CD14-positive monocyte (primary cell): ENCODE data around the gene PTGFRN. TPM values are rescaled to one million over a fixed set of nuclear protein-coding genes. Genes with fewer than 3 reads are reported as not detected.

Experiments
- DNase-seq, 3 donors: peaks; one replicate each; pipeline ENCODE4 v3.0.0-alpha.2; 2011 to 2022
- H2AFZ ChIP-seq: 2 replicates; pipeline ENCODE4 v1.6.0; 2012; ENCODE audit warnings: mild to moderate bottlenecking, low read depth, low read length, inconsistent platforms; ENCODE audit not compliant: insufficient read depth, poor library complexity, severe bottlenecking
- H3K27ac ChIP-seq, 2 donors: 1 replicate in 1 of 2; 2 replicates in 1 of 2; pipeline ENCODE4 v1.5.1; 2012 to 2013; ENCODE audit warnings: low read length in 2 of 2, control low read depth in 1 of 2, inconsistent platforms in 1 of 2, low read depth in 1 of 2, mild to moderate bottlenecking in 1 of 2
- H3K27me3 ChIP-seq, 2 donors: one replicate each; pipeline versions ENCODE4 v1.6.0 to v1.6.1; 2011 to 2013; ENCODE audit warnings: low read length in 2 of 2; ENCODE audit not compliant: control insufficient read depth in 2 of 2, insufficient read depth in 2 of 2
- H3K36me3 ChIP-seq, 2 donors: replicated peaks in 1 of 2; 1 replicate in 1 of 2; 2 replicates in 1 of 2; pipeline versions ENCODE4 v1.5.1 to v1.6.1; 2012 to 2013; ENCODE audit warnings: low read length in 2 of 2, control low read depth in 1 of 2, inconsistent platforms in 1 of 2, mild to moderate bottlenecking in 1 of 2; ENCODE audit not compliant: insufficient read depth in 2 of 2, control insufficient read depth in 1 of 2
- H3K4me1 ChIP-seq, 2 donors: 1 replicate in 1 of 2; 2 replicates in 1 of 2; pipeline versions ENCODE4 v1.5.1 to v1.6.1; 2012 to 2013; ENCODE audit warnings: low read length in 2 of 2, control low read depth in 1 of 2, inconsistent platforms in 1 of 2, mild to moderate bottlenecking in 1 of 2, moderate library complexity in 1 of 2; ENCODE audit not compliant: insufficient read depth in 2 of 2, control insufficient read depth in 1 of 2
- H3K4me2 ChIP-seq: replicated peaks from 2 replicates; pipeline ENCODE3; 2012; ENCODE audit warnings: low read length, moderate library complexity, mild to moderate bottlenecking; ENCODE audit not compliant: poor library complexity, severe bottlenecking; ENCODE audit errors: extremely low read depth
- H3K4me3 ChIP-seq, 3 experiments: fragments of 200-600 bp in 1 of 3; sonication (generic) in 1 of 3; replicated peaks in 1 of 3; 1 replicate in 2 of 3; 2 replicates in 1 of 3; pipeline ENCODE4 v1.5.1; 2011 to 2013; ENCODE audit warnings: low read length in 3 of 3, mild to moderate bottlenecking in 3 of 3, control low read depth in 2 of 3, low read depth in 2 of 3, inconsistent platforms in 1 of 3, moderate library complexity in 1 of 3
- H3K79me2 ChIP-seq: 2 replicates; pipeline ENCODE4 v1.6.0; 2012; ENCODE audit warnings: mild to moderate bottlenecking, control low read depth, inconsistent platforms, low read length, moderate library complexity; ENCODE audit not compliant: insufficient read depth
- H3K9ac ChIP-seq: 2 replicates; pipeline ENCODE4 v1.6.0; 2017; ENCODE audit warnings: low read length, mild to moderate bottlenecking; ENCODE audit not compliant: insufficient read depth, poor library complexity, severe bottlenecking
- H3K9me3 ChIP-seq, 2 donors: replicated peaks in 1 of 2; 1 replicate in 1 of 2; 2 replicates in 1 of 2; pipeline versions ENCODE4 v1.5.1 to v1.6.1; 2012 to 2013; ENCODE audit warnings: low read length in 2 of 2, control low read depth in 1 of 2; ENCODE audit not compliant: control insufficient read depth in 1 of 2, insufficient read depth in 1 of 2
- H4K20me1 ChIP-seq: 2 replicates; pipeline ENCODE4 v1.6.0; 2012; ENCODE audit warnings: mild to moderate bottlenecking, low read length, control low read depth, moderate library complexity; ENCODE audit not compliant: insufficient read depth
- H3K27ac Mint-ChIP-seq, 7 donors: one replicate each; pipeline ENCODE4 v1.8.0; 2020; ENCODE audit warnings: mild to moderate bottlenecking in 7 of 7, mixed read lengths in 7 of 7, moderate library complexity in 6 of 7, inconsistent platforms in 2 of 7
- H3K27me3 Mint-ChIP-seq, 3 donors: one replicate each; pipeline ENCODE4 v1.8.0; 2021 to 2022; ENCODE audit warnings: low read depth in 3 of 3, mild to moderate bottlenecking in 3 of 3, mixed read lengths in 3 of 3, moderate library complexity in 3 of 3, inconsistent platforms in 1 of 3
- H3K36me3 Mint-ChIP-seq, 2 donors: one replicate each; pipeline ENCODE4 v1.8.0; 2020; ENCODE audit warnings: mixed read lengths in 2 of 2, inconsistent platforms in 1 of 2, mild to moderate bottlenecking in 1 of 2
- H3K4me1 Mint-ChIP-seq: one replicate; pipeline ENCODE4 v1.8.0; 2020; ENCODE audit warnings: mild to moderate bottlenecking, mixed read lengths
- H3K4me3 Mint-ChIP-seq, 2 donors: one replicate each; pipeline ENCODE4 v1.8.0; 2020; ENCODE audit warnings: mild to moderate bottlenecking in 2 of 2, mixed read lengths in 2 of 2, moderate library complexity in 1 of 2
- H3K9me3 Mint-ChIP-seq, 7 donors: one replicate each; pipeline ENCODE4 v1.8.0; 2020 to 2022; ENCODE audit warnings: mixed read lengths in 7 of 7, mild to moderate bottlenecking in 6 of 7, moderate library complexity in 6 of 7, inconsistent platforms in 2 of 7
- WGBS: methylation state at CpG from one replicate; pipeline ENCODE4 v1.1.5; 2013; ENCODE audit warnings: missing lambda C conversion rate; ENCODE audit not compliant: insufficient coverage; 5-methylcytosine and 5-hydroxymethylcytosine counted together
- intact Hi-C, 2 donors: fragments of 100-400 bp; cut with micrococcal nuclease; formaldehyde crosslinking; loops; one replicate each; pipeline versions ENCODE4 v1.15.0 to v1.15.1; 2023
- polyA plus RNA-seq, 3 donors: library from polyadenylated mRNA; depleted of rRNA in 1 of 3; unstranded in 2 of 3; stranded (reverse) in 1 of 3; fragments of 300-500 nt in 2 of 3; fragments of >200 nt in 1 of 3; fragmentation: Illumina TruSeq in 2 of 3; gene quantifications; 1 replicate in 2 of 3; 2 replicates in 1 of 3; pipeline ENCODE4 v1.2.3, GENCODE V29; 2012 to 2021
- TF ChIP-seq, protein P1 (sequence below): fragments of 200-600 bp; IDR thresholded peaks from one replicate; pipeline ENCODE4 v1.8.0; 2022; ENCODE audit warnings: antibody characterized with exemption, mild to moderate bottlenecking

Gene PTGFRN
- polyA plus RNA-seq, 3 donors: 1.5 to 2.9 (median 1.6) TPM

DNA sequence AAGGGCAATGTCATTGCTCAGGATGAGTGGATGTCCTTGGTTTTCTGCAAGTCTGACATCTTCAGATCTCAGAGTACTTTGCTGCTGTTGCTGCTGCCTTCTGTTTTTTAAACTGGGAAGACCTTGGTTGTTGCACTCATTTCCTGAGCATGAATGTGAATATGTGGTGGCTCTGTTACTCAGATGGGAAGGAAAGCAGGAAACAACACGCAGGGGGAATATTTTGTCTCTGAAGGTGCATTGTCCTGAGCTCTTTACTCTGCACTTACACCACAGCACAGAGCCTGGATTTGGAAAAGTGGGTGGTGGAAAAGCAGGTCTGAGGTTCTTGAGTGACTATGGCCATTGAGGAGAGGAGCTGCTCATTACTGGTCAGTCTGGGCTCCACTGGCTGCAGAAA, 36.3 kb downstream of the PTGFRN start:
- H3K4me2 ChIP-seq: no peak overlapping the region
- Mint-ChIP-seq H3K4me3 (no peak overlapping the region), H3K4me1 (no peaks in the 10 kb centered on the region), H3K36me3 (peaks cover 0 to 5% of the 10 kb centered on the region in 2 donors), H3K27me3 (peaks cover 1 to 3% (median 1%) of the 10 kb centered on the region in 3 donors), H3K9me3 (no peaks in the 10 kb centered on the region), H3K27ac (no peak overlapping the region)
- H3K4me3 ChIP-seq: no peak overlapping the region
- no peaks in the 10 kb centered on the region for H4K20me1 ChIP-seq
- H3K9ac ChIP-seq: no peak overlapping the region
- H3K79me2 ChIP-seq: no peaks in the 10 kb centered on the region
- no peaks in the 10 kb centered on the region for H3K27me3 ChIP-seq
- DNase-seq: no peak
- TF ChIP-seq, protein P1, sequence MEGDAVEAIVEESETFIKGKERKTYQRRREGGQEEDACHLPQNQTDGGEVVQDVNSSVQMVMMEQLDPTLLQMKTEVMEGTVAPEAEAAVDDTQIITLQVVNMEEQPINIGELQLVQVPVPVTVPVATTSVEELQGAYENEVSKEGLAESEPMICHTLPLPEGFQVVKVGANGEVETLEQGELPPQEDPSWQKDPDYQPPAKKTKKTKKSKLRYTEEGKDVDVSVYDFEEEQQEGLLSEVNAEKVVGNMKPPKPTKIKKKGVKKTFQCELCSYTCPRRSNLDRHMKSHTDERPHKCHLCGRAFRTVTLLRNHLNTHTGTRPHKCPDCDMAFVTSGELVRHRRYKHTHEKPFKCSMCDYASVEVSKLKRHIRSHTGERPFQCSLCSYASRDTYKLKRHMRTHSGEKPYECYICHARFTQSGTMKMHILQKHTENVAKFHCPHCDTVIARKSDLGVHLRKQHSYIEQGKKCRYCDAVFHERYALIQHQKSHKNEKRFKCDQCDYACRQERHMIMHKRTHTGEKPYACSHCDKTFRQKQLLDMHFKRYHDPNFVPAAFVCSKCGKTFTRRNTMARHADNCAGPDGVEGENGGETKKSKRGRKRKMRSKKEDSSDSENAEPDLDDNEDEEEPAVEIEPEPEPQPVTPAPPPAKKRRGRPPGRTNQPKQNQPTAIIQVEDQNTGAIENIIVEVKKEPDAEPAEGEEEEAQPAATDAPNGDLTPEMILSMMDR: no peak
- no peak overlapping the region for H3K27ac ChIP-seq
- H2AFZ ChIP-seq: no peak overlapping the region
- H3K36me3 ChIP-seq: no peaks in the 10 kb centered on the region
- intact Hi-C loops: no loop called here
- no peaks in the 10 kb centered on the region for H3K9me3 ChIP-seq
- H3K4me1 ChIP-seq: no peaks in the 10 kb centered on the region
- WGBS: no CpG with 5 or more reads among the region's 1 CpG

GRCh38 chr1:116947092-116947860, 37.6 kb downstream of the PTGFRN start:
- H3K27ac Mint-ChIP-seq: no peak overlapping the region
- TF ChIP-seq, protein P1: no peak
- H3K27ac ChIP-seq: no peak overlapping the region
- H3K36me3 ChIP-seq: no peaks in the 10 kb centered on the region
- no peaks in the 10 kb centered on the region for H3K4me1 ChIP-seq
- H3K4me3 ChIP-seq: no peak overlapping the region
- no peaks in the 10 kb centered on the region for H3K9me3 Mint-ChIP-seq
- H3K36me3 Mint-ChIP-seq: peaks cover 0 to 5% of the 10 kb centered on the region in 2 donors
- no peak for DNase-seq
- H3K9ac ChIP-seq: no peak overlapping the region
- H3K4me3 Mint-ChIP-seq: no peak overlapping the region
- H3K4me2 ChIP-seq: no peak overlapping the region
- H3K79me2 ChIP-seq: no peaks in the 10 kb centered on the region
- no peaks in the 10 kb centered on the region for H3K27me3 ChIP-seq
- WGBS: 100% methylated on average over 2 of the region's 5 CpGs
- peaks cover 2 to 3% (median 2%) of the 10 kb centered on the region in 3 donors for H3K27me3 Mint-ChIP-seq
- H2AFZ ChIP-seq: no peak overlapping the region
- H3K4me1 Mint-ChIP-seq: peaks cover 2% of the 10 kb centered on the region
- no peaks in the 10 kb centered on the region for H4K20me1 ChIP-seq
- intact Hi-C loops: no loop called here
- no peaks in the 10 kb centered on the region for H3K9me3 ChIP-seq
